Measurements from ENCODE around the gene NEDD8. TPM values are rescaled to one million over a fixed set of nuclear protein-coding genes. Genes with fewer than 3 reads are reported as not detected.

The NEDD8 gene
- polyA plus RNA-seq (2012; ENCODE audit: insufficient read length, low read depth), result 101 TPM

GRCh38 chr14:24232121-24232644 is at the start of gene NEDD8:
NEDD8 (minus strand) TSS chr14:24232367; CDS start chr14:24232267, 100 bp downstream.
- TF ChIP-seq POLR2AphosphoS5 (IDR thresholded peaks at IDR 0.05; ENCODE audit: low read depth, low read length), result peak; percentile 50; the same call in 1 of the 2 replicates
- TF ChIP-seq TAF1 (IDR thresholded peaks at IDR 0.05; ENCODE audit: borderline replicate concordance, insufficient read depth, low read length), result no peak
- TF ChIP-seq SIN3A (IDR thresholded peaks at IDR 0.05; ENCODE audit: borderline replicate concordance, insufficient read depth, low read length), result no peak
- TF ChIP-seq FOXP2 (optimal IDR thresholded peaks at IDR 0.05; ENCODE audit: borderline replicate concordance, extremely low read depth, extremely low read length, insufficient read depth), result peak; percentile 48
- TF ChIP-seq REST (IDR thresholded peaks at IDR 0.05; ENCODE audit: insufficient read depth in 1 of 2, low read depth in 2 of 2, low read length in 2 of 2), result no peak

- TF ChIP-seq SIN3A (IDR thresholded peaks at IDR 0.05; ENCODE audit: borderline replicate concordance, insufficient read depth, low read length) (no peak), TAF1 (IDR thresholded peaks at IDR 0.05; ENCODE audit: borderline replicate concordance, insufficient read depth, low read length) (no peak)
Measured at GRCh38 chr14:24281636-24282035, 49.5 kb upstream of the NEDD8 start.

- TF ChIP-seq TAF1 (IDR thresholded peaks at IDR 0.05; ENCODE audit: borderline replicate concordance, insufficient read depth, low read length), result no peak
- no peak for TF ChIP-seq POLR2AphosphoS5 (IDR thresholded peaks at IDR 0.05; ENCODE audit: low read depth, low read length)
- no peak for TF ChIP-seq REST (IDR thresholded peaks at IDR 0.05; ENCODE audit: insufficient read depth in 1 of 2, low read depth in 2 of 2, low read length in 2 of 2)
- TF ChIP-seq SIN3A (IDR thresholded peaks at IDR 0.05; ENCODE audit: borderline replicate concordance, insufficient read depth, low read length), result no peak
- TF ChIP-seq FOXP2 (optimal IDR thresholded peaks at IDR 0.05; ENCODE audit: borderline replicate concordance, extremely low read depth, extremely low read length, insufficient read depth), result no peak
Measured at GRCh38 chr14:24280797-24281460, 48.8 kb upstream of the NEDD8 start.

GRCh38 chr14:24279301-24280186 is 47.4 kb upstream of the NEDD8 start:
- TF ChIP-seq FOXP2 (optimal IDR thresholded peaks at IDR 0.05; ENCODE audit: borderline replicate concordance, extremely low read depth, extremely low read length, insufficient read depth), result no peak
- TF ChIP-seq REST (IDR thresholded peaks at IDR 0.05; ENCODE audit: insufficient read depth in 1 of 2, low read depth in 2 of 2, low read length in 2 of 2), result no peak
- no peak for TF ChIP-seq TAF1 (IDR thresholded peaks at IDR 0.05; ENCODE audit: borderline replicate concordance, insufficient read depth, low read length)
- no peak for TF ChIP-seq SIN3A (IDR thresholded peaks at IDR 0.05; ENCODE audit: borderline replicate concordance, insufficient read depth, low read length)
- no peak for TF ChIP-seq POLR2AphosphoS5 (IDR thresholded peaks at IDR 0.05; ENCODE audit: low read depth, low read length)

- no peak for TF ChIP-seq TAF1 (IDR thresholded peaks at IDR 0.05; ENCODE audit: borderline replicate concordance, insufficient read depth, low read length)
- no peak for TF ChIP-seq POLR2AphosphoS5 (IDR thresholded peaks at IDR 0.05; ENCODE audit: low read depth, low read length)
- TF ChIP-seq SIN3A (IDR thresholded peaks at IDR 0.05; ENCODE audit: borderline replicate concordance, insufficient read depth, low read length), result no peak
- no peak for TF ChIP-seq FOXP2 (optimal IDR thresholded peaks at IDR 0.05; ENCODE audit: borderline replicate concordance, extremely low read depth, extremely low read length, insufficient read depth)
- TF ChIP-seq REST (IDR thresholded peaks at IDR 0.05; ENCODE audit: insufficient read depth in 1 of 2, low read depth in 2 of 2, low read length in 2 of 2), result no peak
Measured at GRCh38 chr14:24278424-24278823, 46.3 kb upstream of the NEDD8 start.

Measured in PFSK-1 (cell line).